GM19025 (cell line): ENCODE measurements around the gene PFKFB4.

Source experiments
- ATAC-seq: cut with Tn5 transposase; IDR thresholded peaks from one replicate; pipeline ENCODE4 v1.9.1; 2021; ENCODE audit warnings: mild to moderate bottlenecking, low read depth, moderate library complexity; ENCODE audit not compliant: unreplicated experiment

PFKFB4 gene

DNA sequence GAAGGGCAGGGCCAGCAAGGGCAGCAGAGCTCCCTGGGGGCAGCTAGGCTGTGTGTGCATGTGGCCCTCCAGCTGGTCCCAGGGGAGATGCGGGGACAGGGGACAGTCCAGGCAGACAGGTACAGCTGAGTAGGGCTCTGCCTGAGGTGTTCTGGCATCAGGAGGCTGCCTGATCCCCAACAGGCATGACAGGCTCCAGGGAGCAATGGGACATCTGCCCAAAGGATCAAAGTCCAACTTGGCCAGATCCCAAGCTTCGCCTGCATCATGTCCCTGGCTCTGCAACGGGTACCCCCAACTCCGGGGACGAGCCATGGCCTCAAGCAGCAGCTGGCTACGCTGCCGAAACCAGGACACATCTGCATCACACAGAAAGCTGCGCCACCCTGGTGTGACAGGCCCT is 88.3 kb downstream of the PFKFB4 start:
- no peak for ATAC-seq
